Measurements from ENCODE around the gene RFC3.
"Not testable (repeated sequence)": the region's sequence is repeated elsewhere in the genome, so short reads cannot be mapped to it uniquely, and the experiment has no call there.

RFC3 gene

GRCh38 chr13:33817901-33818706, at the start of gene RFC3:
Gene RFC3 (plus strand): TSS chr13:33818149. CDS start chr13:33818179, 30 bp downstream.
- peak; percentile 88 for DNase-seq (ENCODE audit: low read depth)

GRCh38 chr13:33771296-33771695, 46.7 kb upstream of the RFC3 start:
- DNase-seq (ENCODE audit: low read depth): no peak

- DNase-seq (ENCODE audit: low read depth): no peak
Measured at GRCh38 chr13:33773790-33774462, 44.0 kb upstream of the RFC3 start.

- DNase-seq (ENCODE audit: low read depth): no peak
Measured at GRCh38 chr13:33775339-33776108, 42.4 kb upstream of the RFC3 start.

- no peak for DNase-seq (ENCODE audit: low read depth)
Measured at GRCh38 chr13:33776239-33776881, 41.6 kb upstream of the RFC3 start.

GRCh38 chr13:33782631-33783030, 35.3 kb upstream of the RFC3 start:
- DNase-seq (ENCODE audit: low read depth): no peak

- not testable (repeated sequence) for DNase-seq (ENCODE audit: low read depth)
Measured at GRCh38 chr13:33783212-33783611, 34.7 kb upstream of the RFC3 start.

GRCh38 chr13:33784738-33785137, 33.2 kb upstream of the RFC3 start:
- DNase-seq (ENCODE audit: low read depth): no peak

- no peak for DNase-seq (ENCODE audit: low read depth)
Measured at GRCh38 chr13:33785384-33785783, 32.6 kb upstream of the RFC3 start.

- DNase-seq (ENCODE audit: low read depth): no peak
Measured at GRCh38 chr13:33787051-33787591, 30.8 kb upstream of the RFC3 start.

GRCh38 chr13:33789066-33789606, 28.8 kb upstream of the RFC3 start:
- no peak for DNase-seq (ENCODE audit: low read depth)

GRCh38 chr13:33789739-33790138, 28.2 kb upstream of the RFC3 start:
- no peak for DNase-seq (ENCODE audit: low read depth)

- no peak for DNase-seq (ENCODE audit: low read depth)
Measured at GRCh38 chr13:33793726-33794125, 24.2 kb upstream of the RFC3 start.

GRCh38 chr13:33794576-33794975, 23.4 kb upstream of the RFC3 start:
- DNase-seq (ENCODE audit: low read depth): no peak

- no peak for DNase-seq (ENCODE audit: low read depth)
Measured at GRCh38 chr13:33796095-33796494, 21.9 kb upstream of the RFC3 start.

- DNase-seq (ENCODE audit: low read depth): no peak
Measured at GRCh38 chr13:33797622-33798021, 20.3 kb upstream of the RFC3 start.

- DNase-seq (ENCODE audit: low read depth): no peak
Measured at GRCh38 chr13:33798023-33798422, 19.9 kb upstream of the RFC3 start.

- no peak for DNase-seq (ENCODE audit: low read depth)
Measured at GRCh38 chr13:33799950-33800592, 17.9 kb upstream of the RFC3 start.

- DNase-seq (ENCODE audit: low read depth): no peak
Measured at GRCh38 chr13:33800646-33801186, 17.2 kb upstream of the RFC3 start.

- DNase-seq (ENCODE audit: low read depth): no peak
Measured at GRCh38 chr13:33806470-33807248, 11.3 kb upstream of the RFC3 start.

Data from GM04504 (cell line).